ENCODE results near the gene ZNF165. TPM values are rescaled to one million over a fixed set of nuclear protein-coding genes. Genes with fewer than 3 reads are reported as not detected.
A peak's percentile ranks its signal among the peaks of the same experiment; 100 is the strongest.
"Not testable (repeated sequence)": the region's sequence is repeated elsewhere in the genome, so short reads cannot be mapped to it uniquely, and the experiment has no call there.

Gene ZNF165
- total and polyA plus RNA-seq, 2 donors (not counting 1 experiment from before 2014, with no cell fraction given): 0.23 to 0.33 TPM

GRCh38 chr6:28090917-28091586 lies 10.7 kb downstream of the ZNF165 start:
- H2AFZ ChIP-seq (ENCODE audit: low read length): peak overlapping the region; percentile 53
- H3K36me3 ChIP-seq (ENCODE audit: control insufficient read depth, insufficient read depth, low read length): no peaks in the 10 kb centered on the region
- DNase-seq (ENCODE audit: low read depth in 2 of 2): peak in 1 of 2 donors; percentile 22
- TF ChIP-seq CTCF (conservative IDR thresholded peaks at IDR 0.05 in 1 of 2, IDR thresholded peaks at IDR 0.05 in 1 of 2; ENCODE audit: low read depth in 1 of 2, low read length in 2 of 2): no peak
- no peak for TF ChIP-seq EZH2 (IDR thresholded peaks at IDR 0.05; ENCODE audit: low read length, missing control alignments)
- peak overlapping the region; percentile 52 for H3K4me2 ChIP-seq (ENCODE audit: extremely low read depth, insufficient read depth, low read length)
- H3K27me3 ChIP-seq (ENCODE audit: control insufficient read depth, insufficient read depth, low read length): no peaks in the 10 kb centered on the region
- no peaks in the 10 kb centered on the region for H3K9me3 ChIP-seq (ENCODE audit: control insufficient read depth, insufficient read depth, low read depth, low read length)
- no peak overlapping the region for H3K9ac ChIP-seq (ENCODE audit: insufficient read depth, low read length)
- no peak overlapping the region for H3K27ac ChIP-seq (ENCODE audit: insufficient read depth, low read length)
- peak overlapping the region; percentile 8 to 59 (median 42) for H3K4me3 ChIP-seq (replicated peaks in 1 of 4; ENCODE audit: control extremely low read depth in 1 of 4, insufficient read depth in 1 of 4, low read depth in 3 of 4, low read length in 4 of 4)
- no peaks in the 10 kb centered on the region for H4K20me1 ChIP-seq (ENCODE audit: control insufficient read depth, extremely low read depth, insufficient read depth, low read length)
- no peaks in the 10 kb centered on the region for H3K4me1 ChIP-seq (ENCODE audit: control insufficient read depth, extremely low read depth, insufficient read depth, low read length)
- H3K79me2 ChIP-seq (ENCODE audit: control insufficient read depth, insufficient read depth, low read length): no peaks in the 10 kb centered on the region

DNA sequence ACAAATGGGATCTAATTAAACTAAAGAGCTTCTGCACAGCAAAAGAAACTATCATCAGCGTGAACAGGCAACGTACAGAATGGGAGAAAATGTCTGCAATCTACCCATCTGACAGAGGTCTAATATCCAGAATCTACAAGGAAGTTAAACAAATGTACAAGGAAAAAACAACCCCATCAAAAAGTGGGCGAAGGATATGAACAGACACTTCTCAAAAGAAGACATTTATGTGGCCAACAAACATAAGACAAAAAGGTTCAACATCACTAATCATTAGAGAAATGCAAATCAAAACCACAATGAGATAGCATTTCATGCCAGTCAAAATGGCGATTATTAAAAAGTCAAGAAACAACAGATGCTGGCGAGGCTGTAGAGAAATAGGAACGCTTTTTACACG lies 21.9 kb downstream of the ZNF165 start:
- not testable (repeated sequence) for H4K20me1 ChIP-seq (ENCODE audit: control insufficient read depth, extremely low read depth, insufficient read depth, low read length); H3K27ac ChIP-seq (ENCODE audit: insufficient read depth, low read length); H3K4me1 ChIP-seq (ENCODE audit: control insufficient read depth, extremely low read depth, insufficient read depth, low read length); H3K27me3 ChIP-seq (ENCODE audit: control insufficient read depth, insufficient read depth, low read length); H3K4me2 ChIP-seq (ENCODE audit: extremely low read depth, insufficient read depth, low read length); H3K9me3 ChIP-seq (ENCODE audit: control insufficient read depth, insufficient read depth, low read depth, low read length); H3K36me3 ChIP-seq (ENCODE audit: control insufficient read depth, insufficient read depth, low read length); H2AFZ ChIP-seq (ENCODE audit: low read length); H3K4me3 ChIP-seq (replicated peaks in 1 of 4; ENCODE audit: control extremely low read depth in 1 of 4, insufficient read depth in 1 of 4, low read depth in 3 of 4, low read length in 4 of 4); H3K79me2 ChIP-seq (ENCODE audit: control insufficient read depth, insufficient read depth, low read length); DNase-seq (ENCODE audit: low read depth in 2 of 2); H3K9ac ChIP-seq (ENCODE audit: insufficient read depth, low read length)

DNA sequence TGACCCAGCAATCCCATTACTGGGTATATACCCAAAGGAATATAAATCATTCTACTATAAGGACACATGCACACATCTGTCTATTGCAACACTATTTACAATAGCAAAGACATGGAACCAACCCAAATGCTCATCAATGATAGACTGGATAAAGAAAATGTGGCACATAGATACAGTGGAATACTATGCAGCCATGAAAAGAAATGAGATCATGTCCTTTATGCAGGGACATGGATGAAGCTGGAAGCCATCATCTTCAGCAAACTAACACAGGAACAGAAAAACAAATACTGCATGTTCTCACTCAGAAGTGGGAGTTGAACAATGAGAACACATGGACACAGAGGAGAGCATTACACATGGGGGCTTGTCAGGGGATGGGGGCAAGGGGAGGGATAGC lies 22.3 kb downstream of the ZNF165 start:
- not testable (repeated sequence) for H3K27ac ChIP-seq (ENCODE audit: insufficient read depth, low read length); H3K4me2 ChIP-seq (ENCODE audit: extremely low read depth, insufficient read depth, low read length); DNase-seq (ENCODE audit: low read depth in 2 of 2); H4K20me1 ChIP-seq (ENCODE audit: control insufficient read depth, extremely low read depth, insufficient read depth, low read length); H3K79me2 ChIP-seq (ENCODE audit: control insufficient read depth, insufficient read depth, low read length); H3K9ac ChIP-seq (ENCODE audit: insufficient read depth, low read length); H2AFZ ChIP-seq (ENCODE audit: low read length); H3K4me1 ChIP-seq (ENCODE audit: control insufficient read depth, extremely low read depth, insufficient read depth, low read length); H3K4me3 ChIP-seq (replicated peaks in 1 of 4; ENCODE audit: control extremely low read depth in 1 of 4, insufficient read depth in 1 of 4, low read depth in 3 of 4, low read length in 4 of 4); H3K9me3 ChIP-seq (ENCODE audit: control insufficient read depth, insufficient read depth, low read depth, low read length); H3K36me3 ChIP-seq (ENCODE audit: control insufficient read depth, insufficient read depth, low read length); H3K27me3 ChIP-seq (ENCODE audit: control insufficient read depth, insufficient read depth, low read length)

DNA sequence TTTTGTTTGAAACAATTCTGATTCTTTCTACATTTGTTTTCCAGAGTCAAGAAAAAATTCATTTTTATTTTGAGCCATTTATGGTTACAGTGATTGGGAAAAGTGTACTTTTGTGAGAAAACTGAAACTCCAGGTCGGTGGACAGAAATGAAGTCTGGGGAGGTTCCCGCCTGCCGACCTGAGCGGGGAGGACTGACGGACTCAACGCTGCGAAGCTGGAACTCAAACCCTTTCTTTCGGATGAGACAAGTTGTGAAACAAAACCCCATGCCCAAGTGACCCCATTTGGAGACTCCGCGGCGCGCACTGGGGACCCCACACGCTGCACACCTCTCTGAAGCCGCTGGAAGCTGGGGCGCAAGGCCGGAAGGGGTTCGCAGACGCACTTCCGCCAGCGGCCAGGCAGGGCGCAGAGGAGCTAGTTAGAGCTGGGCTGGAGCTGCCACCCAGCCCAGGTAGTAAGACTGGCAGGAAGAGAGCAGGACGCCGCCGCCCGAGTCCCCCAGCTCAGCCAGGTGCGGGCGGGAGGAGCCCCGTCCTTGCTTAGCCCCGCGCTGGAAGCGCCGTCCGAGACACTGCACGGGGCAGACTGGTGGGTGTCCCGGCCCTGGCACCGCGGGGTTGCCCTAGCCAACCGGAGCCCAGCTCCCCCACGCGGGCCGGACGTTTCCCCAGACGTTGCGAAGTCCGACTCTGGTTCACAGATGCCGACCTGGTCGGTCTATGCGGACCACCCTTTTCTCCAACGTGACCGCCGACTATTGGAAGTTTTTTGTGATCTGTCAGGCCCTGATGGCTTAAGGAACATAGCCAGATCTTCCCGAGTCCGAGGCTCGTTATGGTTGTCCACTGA lies 24.2 kb downstream of the ZNF165 start:
- Histone ChIP-seq H3K79me2 (ENCODE audit: control insufficient read depth, insufficient read depth, low read length) (no peaks in the 10 kb centered on the region), H3K9ac (ENCODE audit: insufficient read depth, low read length) (peak overlapping the region; percentile 66), H3K27me3 (ENCODE audit: control insufficient read depth, insufficient read depth, low read length) (no peaks in the 10 kb centered on the region), H2AFZ (ENCODE audit: low read length) (peak overlapping the region; percentile 99), H3K36me3 (ENCODE audit: control insufficient read depth, insufficient read depth, low read length) (no peaks in the 10 kb centered on the region), H3K4me1 (ENCODE audit: control insufficient read depth, extremely low read depth, insufficient read depth, low read length) (no peaks in the 10 kb centered on the region), H3K4me3 (replicated peaks in 1 of 4; ENCODE audit: control extremely low read depth in 1 of 4, insufficient read depth in 1 of 4, low read depth in 3 of 4, low read length in 4 of 4) (peak overlapping the region; percentile 69 to 89 (median 78)), H3K9me3 (ENCODE audit: control insufficient read depth, insufficient read depth, low read depth, low read length) (no peaks in the 10 kb centered on the region), H3K4me2 (ENCODE audit: extremely low read depth, insufficient read depth, low read length) (peak overlapping the region; percentile 94), H4K20me1 (ENCODE audit: control insufficient read depth, extremely low read depth, insufficient read depth, low read length) (no peaks in the 10 kb centered on the region), H3K27ac (ENCODE audit: insufficient read depth, low read length) (peak overlapping the region; percentile 69)
- DNase-seq (ENCODE audit: low read depth in 2 of 2): peak; percentile 77 to 79
- TF ChIP-seq EZH2 (IDR thresholded peaks at IDR 0.05; ENCODE audit: low read length, missing control alignments): no peak
- peak; percentile 64 to 65 for TF ChIP-seq CTCF (conservative IDR thresholded peaks at IDR 0.05 in 1 of 2, IDR thresholded peaks at IDR 0.05 in 1 of 2; ENCODE audit: low read depth in 1 of 2, low read length in 2 of 2)

All from fibroblast of lung (primary cell).